ENCODE measurements around the gene GRAMD1A. TPM values are rescaled to one million over a fixed set of nuclear protein-coding genes. Genes with fewer than 3 reads are reported as not detected.

The GRAMD1A gene
- total RNA-seq, 1 experiment from 2014 or later: 32.8 TPM

DNA sequence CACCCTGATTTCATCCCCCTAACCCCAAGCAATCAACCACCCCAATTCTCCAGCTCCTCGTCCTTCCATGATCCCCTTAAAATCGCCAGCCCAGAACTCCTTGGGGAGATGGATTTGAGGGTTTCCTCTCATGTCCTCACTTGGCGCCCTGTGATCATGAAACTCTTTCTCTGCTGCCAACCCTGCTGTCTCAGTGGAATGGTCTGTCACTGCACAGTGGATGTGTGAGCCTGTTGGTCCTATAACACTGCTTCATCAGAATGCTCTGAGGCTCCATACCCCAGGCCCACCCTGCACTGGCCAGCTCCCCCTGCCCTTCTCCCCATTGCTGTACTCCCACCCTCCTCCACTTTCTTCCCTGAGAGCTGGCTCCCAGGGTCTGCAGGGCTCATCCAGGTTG, 23.5 kb upstream of the GRAMD1A start:
- H3K4me1 ChIP-seq (ENCODE audit: insufficient read depth, low read length): no peaks in the 10 kb centered on the region
- intact Hi-C loops (cut with micrococcal nuclease): no loop called here
- H3K79me2 ChIP-seq (ENCODE audit: low read length): no peaks in the 10 kb centered on the region
- no peak overlapping the region for H3K9ac ChIP-seq (ENCODE audit: low read length)
- H3K27me3 ChIP-seq (ENCODE audit: low read length): no peaks in the 10 kb centered on the region
- H3F3A ChIP-seq (ENCODE audit: low read length, unreplicated experiment): no peaks in the 10 kb centered on the region
- ATAC-seq (no peak), DNase-seq (no peak)
- TF ChIP-seq EZH2 (IDR thresholded peaks at IDR 0.05; ENCODE audit: low read length, unreplicated experiment) (no peak), EZH2phosphoT487 (IDR thresholded peaks at IDR 0.05; ENCODE audit: borderline replicate concordance, low read length) (no peak), CTCF (conservative IDR thresholded peaks at IDR 0.05; ENCODE audit: low read depth, low read length) (no peak)
- no peaks in the 10 kb centered on the region for H3K36me3 ChIP-seq (ENCODE audit: low read depth, low read length)
- H4K20me1 ChIP-seq (ENCODE audit: low read length): no peaks in the 10 kb centered on the region
- H3K9me3 ChIP-seq (ENCODE audit: low read length): no peaks in the 10 kb centered on the region
- no peak overlapping the region for H3K4me3 ChIP-seq (ENCODE audit: low read length)
- POLR2A ChIA-PET (ENCODE audit: unreplicated experiment): no interaction called here
- H3K27ac ChIP-seq (ENCODE audit: low read length): no peak overlapping the region
- no peak overlapping the region for H3K4me2 ChIP-seq (ENCODE audit: low read length)
- H3K9me2 ChIP-seq (replicated peaks; ENCODE audit: low read length): no peaks in the 10 kb centered on the region
- CTCF ChIA-PET: no interaction called here
- BruUV-seq (replicated peaks): no TSS peak
- H2AFZ ChIP-seq (ENCODE audit: low read length): no peak overlapping the region

DNA sequence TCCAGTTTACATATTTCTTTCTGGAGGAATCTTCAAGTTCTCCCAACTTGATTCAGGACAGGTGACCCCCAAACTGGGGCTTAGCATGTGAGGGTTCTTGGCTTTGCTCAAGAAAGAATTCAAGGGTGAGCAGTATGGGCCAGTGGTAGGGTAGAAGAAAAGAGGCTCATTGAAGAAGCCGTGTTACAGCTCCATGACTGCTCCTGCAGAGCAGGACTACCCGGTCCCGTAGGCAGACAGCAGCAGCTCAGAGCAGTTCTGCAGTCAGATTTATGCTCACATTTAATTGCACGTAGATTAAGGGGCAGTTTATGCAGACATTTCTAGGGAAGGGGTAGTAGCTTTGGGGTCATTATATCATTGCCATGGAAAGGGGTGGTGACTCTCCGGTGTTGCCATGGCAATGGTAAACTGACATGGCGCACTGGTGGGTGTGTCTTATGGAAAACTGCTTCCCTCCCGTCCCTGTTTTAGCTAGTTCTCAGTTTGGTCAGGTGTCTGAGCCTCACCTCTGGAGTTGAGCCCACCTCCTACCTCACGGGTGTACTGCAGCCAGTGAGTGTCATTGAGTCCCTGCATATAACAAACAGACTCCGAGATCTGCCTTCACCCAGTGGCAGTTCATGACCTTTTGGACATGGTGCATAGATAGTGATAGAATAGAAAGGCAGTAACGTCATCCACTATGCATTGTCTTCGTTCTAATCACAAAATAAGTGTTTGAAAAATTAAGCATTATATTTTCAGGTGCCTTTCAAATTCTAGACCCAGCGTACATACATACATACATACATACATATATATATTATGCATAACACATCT, 20.1 kb upstream of the GRAMD1A start:
- Histone ChIP-seq H3K4me3 (ENCODE audit: low read length) (no peak overlapping the region), H3K9ac (ENCODE audit: low read length) (no peak overlapping the region), H2AFZ (ENCODE audit: low read length) (no peak overlapping the region), H3K79me2 (ENCODE audit: low read length) (no peaks in the 10 kb centered on the region), H4K20me1 (ENCODE audit: low read length) (no peaks in the 10 kb centered on the region), H3K4me2 (ENCODE audit: low read length) (no peak overlapping the region), H3F3A (ENCODE audit: low read length, unreplicated experiment) (no peaks in the 10 kb centered on the region), H3K36me3 (ENCODE audit: low read depth, low read length) (no peaks in the 10 kb centered on the region), H3K9me3 (ENCODE audit: low read length) (no peaks in the 10 kb centered on the region), H3K9me2 (replicated peaks; ENCODE audit: low read length) (no peaks in the 10 kb centered on the region), H3K27me3 (ENCODE audit: low read length) (no peaks in the 10 kb centered on the region), H3K4me1 (ENCODE audit: insufficient read depth, low read length) (no peaks in the 10 kb centered on the region), H3K27ac (ENCODE audit: low read length) (no peak overlapping the region)
- ATAC-seq: no peak
- TF ChIP-seq CTCF (conservative IDR thresholded peaks at IDR 0.05; ENCODE audit: low read depth, low read length): no peak
- TF ChIP-seq EZH2 (IDR thresholded peaks at IDR 0.05; ENCODE audit: low read length, unreplicated experiment): no peak
- no peak for TF ChIP-seq EZH2phosphoT487 (IDR thresholded peaks at IDR 0.05; ENCODE audit: borderline replicate concordance, low read length)
- CTCF ChIA-PET: no interaction called here
- DNase-seq: no peak
- no TSS peak for BruUV-seq (replicated peaks)
- intact Hi-C loops (cut with micrococcal nuclease): no loop called here
- POLR2A ChIA-PET (ENCODE audit: unreplicated experiment): no interaction called here

GRCh38 chr19:34982275-34982674, 17.8 kb upstream of the GRAMD1A start:
- BruUV-seq (replicated peaks): no TSS peak
- H2AFZ ChIP-seq (ENCODE audit: low read length): no peak overlapping the region

More at GRCh38 chr19:34982275-34982674, 17.8 kb upstream of the GRAMD1A start:
- intact Hi-C loops (cut with micrococcal nuclease): no loop called here
- no peak for DNase-seq
- Histone ChIP-seq H4K20me1 (ENCODE audit: low read length) (no peaks in the 10 kb centered on the region), H3K4me2 (ENCODE audit: low read length) (no peak overlapping the region), H3K79me2 (ENCODE audit: low read length) (no peaks in the 10 kb centered on the region), H3K27ac (ENCODE audit: low read length) (no peak overlapping the region), H3K9ac (ENCODE audit: low read length) (no peak overlapping the region), H3K4me3 (ENCODE audit: low read length) (no peak overlapping the region), H3K4me1 (ENCODE audit: insufficient read depth, low read length) (no peaks in the 10 kb centered on the region), H3K27me3 (ENCODE audit: low read length) (no peaks in the 10 kb centered on the region), H3F3A (ENCODE audit: low read length, unreplicated experiment) (no peaks in the 10 kb centered on the region), H3K9me2 (replicated peaks; ENCODE audit: low read length) (no peaks in the 10 kb centered on the region), H3K9me3 (ENCODE audit: low read length) (no peaks in the 10 kb centered on the region), H3K36me3 (ENCODE audit: low read depth, low read length) (no peaks in the 10 kb centered on the region)
- ChIA-PET CTCF (no interaction called here), POLR2A (ENCODE audit: unreplicated experiment) (no interaction called here)
- no peak for ATAC-seq
- TF ChIP-seq EZH2 (IDR thresholded peaks at IDR 0.05; ENCODE audit: low read length, unreplicated experiment): no peak
- no peak for TF ChIP-seq CTCF (conservative IDR thresholded peaks at IDR 0.05; ENCODE audit: low read depth, low read length)
- no peak for TF ChIP-seq EZH2phosphoT487 (IDR thresholded peaks at IDR 0.05; ENCODE audit: borderline replicate concordance, low read length)
